ENCODE data around the gene ZDHHC14.
"Not testable (repeated sequence)": the region's sequence is repeated elsewhere in the genome, so short reads cannot be mapped to it uniquely, and the experiment has no call there.

The ZDHHC14 gene

GRCh38 chr6:157579467-157580031, 198.6 kb downstream of the ZDHHC14 start:
- no peak for DNase-seq

- no peak for DNase-seq
Measured at GRCh38 chr6:157584036-157584435, 203.0 kb downstream of the ZDHHC14 start.

GRCh38 chr6:157585274-157586087, 204.5 kb downstream of the ZDHHC14 start:
- no peak for DNase-seq

GRCh38 chr6:157586088-157586414, 205.1 kb downstream of the ZDHHC14 start:
- no peak for DNase-seq

GRCh38 chr6:157586476-157587126, 205.6 kb downstream of the ZDHHC14 start:
- DNase-seq, result no peak

- DNase-seq, result no peak
Measured at GRCh38 chr6:157587127-157587926, 206.3 kb downstream of the ZDHHC14 start.

- not testable (repeated sequence) for DNase-seq
Measured at GRCh38 chr6:157590654-157591053, 209.7 kb downstream of the ZDHHC14 start.

- DNase-seq, result no peak
Measured at GRCh38 chr6:157592541-157592940, 211.6 kb downstream of the ZDHHC14 start.

- no peak for DNase-seq
Measured at GRCh38 chr6:157592980-157593379, 212.0 kb downstream of the ZDHHC14 start.

GRCh38 chr6:157593596-157593995, 212.6 kb downstream of the ZDHHC14 start:
- no peak for DNase-seq

GRCh38 chr6:157594292-157594691, 213.3 kb downstream of the ZDHHC14 start:
- no peak for DNase-seq

- DNase-seq, result no peak
Measured at GRCh38 chr6:157595768-157596167, 214.8 kb downstream of the ZDHHC14 start.

GRCh38 chr6:157596461-157596860, 215.5 kb downstream of the ZDHHC14 start:
- DNase-seq, result no peak

- DNase-seq, result no peak
Measured at GRCh38 chr6:157596886-157597285, 215.9 kb downstream of the ZDHHC14 start.

- DNase-seq, result peak; percentile 11
Measured at GRCh38 chr6:157597461-157598312, 216.7 kb downstream of the ZDHHC14 start.

- no peak for DNase-seq
Measured at GRCh38 chr6:157599191-157599590, 218.2 kb downstream of the ZDHHC14 start.

- no peak for DNase-seq
Measured at GRCh38 chr6:157600807-157601206, 219.8 kb downstream of the ZDHHC14 start.

GRCh38 chr6:157602521-157603295, 221.7 kb downstream of the ZDHHC14 start:
- no peak for DNase-seq

GRCh38 chr6:157603314-157603940, 222.4 kb downstream of the ZDHHC14 start:
- no peak for DNase-seq

- no peak for DNase-seq
Measured at GRCh38 chr6:157603971-157604370, 223.0 kb downstream of the ZDHHC14 start.

- DNase-seq, result no peak
Measured at GRCh38 chr6:157604816-157605215, 223.8 kb downstream of the ZDHHC14 start.
